CD4-positive, alpha-beta T cell treated with Interleukin-17A for 1 hour (primary cell): ENCODE results near the gene TAS1R2.
"Not testable (repeated sequence)": the region's sequence is repeated elsewhere in the genome, so short reads cannot be mapped to it uniquely, and the experiment has no call there.

Source experiments
- DNase-seq: peaks from one replicate; pipeline ENCODE4 v3.0.0-alpha.2; 2020

The TAS1R2 gene

DNA sequence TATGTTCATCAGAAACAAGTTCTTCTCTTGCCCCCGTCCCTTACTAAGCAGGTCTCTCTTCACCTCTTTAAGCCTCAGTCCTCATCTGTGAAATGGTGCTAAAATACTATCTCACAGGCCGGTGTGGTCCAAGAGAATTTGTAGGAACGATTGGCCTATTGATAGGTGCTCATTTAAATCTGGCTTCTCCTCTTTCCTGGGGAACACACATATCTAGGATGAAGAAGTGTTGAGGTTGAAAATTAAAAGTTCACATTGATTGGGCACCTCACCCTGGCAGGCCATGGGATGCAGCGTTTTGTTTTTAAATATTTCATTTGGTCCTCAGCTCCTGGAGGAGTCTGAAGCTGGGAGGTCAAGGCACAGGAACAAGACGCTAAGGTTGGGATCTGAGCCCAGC, 8.9 kb upstream of the TAS1R2 start:
- DNase-seq = no peak

GRCh38 chr1:18866846-18867245, 7.4 kb upstream of the TAS1R2 start:
- DNase-seq = no peak

- no peak for DNase-seq
These were observed 6.9 kb upstream of the TAS1R2 start for GRCh38 chr1:18866314-18866713.

- no peak for DNase-seq
These were observed 5.7 kb upstream of the TAS1R2 start for GRCh38 chr1:18865176-18865575.

DNA sequence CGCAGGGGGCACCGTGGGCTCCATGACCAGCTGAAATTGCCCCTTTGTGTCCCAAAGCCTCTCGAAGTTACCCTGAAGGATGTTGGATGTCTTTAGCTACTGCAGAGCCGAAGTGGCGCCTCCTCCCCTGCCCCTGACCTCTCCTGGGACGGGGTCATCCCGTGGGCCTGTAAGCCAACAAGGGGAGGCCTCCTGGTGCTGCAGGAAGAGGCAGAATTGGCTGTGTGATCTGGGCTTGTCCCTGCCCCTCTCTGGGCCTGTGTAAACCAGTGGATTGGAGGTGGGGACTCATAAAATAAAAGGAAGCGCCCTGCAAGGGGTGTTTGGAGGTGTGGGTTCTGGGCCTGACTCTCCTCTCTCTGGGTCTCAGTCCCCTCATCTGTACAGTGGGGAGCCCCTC, 2.1 kb upstream of the TAS1R2 start:
- DNase-seq = no peak

GRCh38 chr1:18861082-18861481, 1.6 kb upstream of the TAS1R2 start:
- DNase-seq = no peak

- no peak for DNase-seq
These were observed 1.3 kb downstream of the TAS1R2 start for GRCh38 chr1:18858070-18858688.

DNA sequence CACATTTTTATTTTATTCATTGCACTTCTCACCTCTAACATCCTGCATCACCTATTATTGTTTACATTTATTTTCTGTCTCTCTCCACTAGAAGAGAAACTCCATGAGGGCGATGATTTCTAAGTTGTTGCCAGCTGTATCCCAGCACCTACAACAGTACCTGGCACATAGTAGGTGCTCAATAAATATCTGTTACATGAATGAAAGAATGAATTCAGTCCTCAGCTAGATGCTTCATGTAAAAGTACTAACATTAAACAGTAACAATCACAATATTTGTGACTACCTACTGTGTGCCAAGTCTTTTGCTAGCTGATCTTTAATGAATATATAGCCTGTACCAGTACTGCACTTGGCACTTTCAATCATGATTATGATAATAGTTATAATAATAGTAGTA, 3.0 kb downstream of the TAS1R2 start:
- no peak for DNase-seq

- no peak for DNase-seq
These were observed 3.9 kb downstream of the TAS1R2 start for GRCh38 chr1:18855573-18855972.

DNA sequence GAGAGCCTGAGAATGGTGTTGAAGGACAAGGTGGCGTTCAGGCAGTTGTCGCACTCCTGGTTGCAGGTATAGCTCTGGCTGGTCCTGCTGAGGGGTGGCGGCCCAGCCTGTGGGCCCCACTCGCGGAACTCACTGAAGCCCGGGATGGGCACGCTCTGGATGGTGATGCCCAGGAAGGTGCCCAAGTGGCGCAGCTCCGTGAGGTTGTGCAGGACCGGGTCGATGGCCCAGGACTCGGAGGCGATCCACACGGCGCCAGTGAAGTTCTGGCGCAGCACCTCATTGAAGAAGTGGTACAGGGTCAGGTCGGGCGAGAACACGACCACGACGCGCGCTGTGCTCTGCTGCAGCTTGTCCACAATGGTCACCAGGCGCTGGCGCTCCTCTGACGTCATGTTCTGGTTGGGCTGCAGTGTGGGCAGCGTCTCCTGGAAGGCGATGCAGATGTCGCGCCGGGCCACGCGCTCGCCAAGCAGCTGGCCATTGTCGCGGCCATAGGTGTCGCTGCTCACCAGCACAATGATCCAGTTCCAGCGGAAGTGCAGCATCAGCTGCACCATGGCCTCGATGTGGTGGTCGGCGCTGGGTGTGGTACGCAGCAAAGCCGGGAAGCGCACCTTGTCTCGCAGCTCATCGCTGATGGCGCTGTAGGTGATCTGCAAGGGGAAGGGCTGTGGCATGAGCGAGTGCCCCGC, 5.0 kb downstream of the TAS1R2 start:
- DNase-seq = no peak

- no peak for DNase-seq
These were observed 7.0 kb downstream of the TAS1R2 start for GRCh38 chr1:18852501-18852900.

- DNase-seq = no peak
These were observed 10.2 kb downstream of the TAS1R2 start for GRCh38 chr1:18849261-18849711.

DNA sequence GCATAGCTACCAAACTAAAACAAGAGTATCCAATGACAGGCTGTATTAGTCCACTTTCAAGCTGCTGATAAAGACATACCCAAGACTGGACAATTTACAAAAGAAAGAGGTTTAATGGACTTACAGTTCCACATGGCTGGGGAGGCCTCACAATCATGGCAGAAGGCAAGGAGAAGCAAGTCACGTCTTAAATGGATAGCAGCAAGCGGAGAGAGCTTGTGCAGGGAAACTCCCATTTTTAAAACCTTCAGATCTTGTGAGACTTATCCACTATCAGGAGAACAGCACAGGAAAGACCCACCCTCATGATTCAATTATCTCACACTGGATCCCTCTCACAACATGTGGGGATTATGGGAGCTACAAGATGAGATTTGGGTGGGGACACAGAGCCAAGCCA, 11.7 kb downstream of the TAS1R2 start:
- DNase-seq = not testable (repeated sequence)

GRCh38 chr1:18840145-18840544, 19.3 kb downstream of the TAS1R2 start:
- no peak for DNase-seq

DNA sequence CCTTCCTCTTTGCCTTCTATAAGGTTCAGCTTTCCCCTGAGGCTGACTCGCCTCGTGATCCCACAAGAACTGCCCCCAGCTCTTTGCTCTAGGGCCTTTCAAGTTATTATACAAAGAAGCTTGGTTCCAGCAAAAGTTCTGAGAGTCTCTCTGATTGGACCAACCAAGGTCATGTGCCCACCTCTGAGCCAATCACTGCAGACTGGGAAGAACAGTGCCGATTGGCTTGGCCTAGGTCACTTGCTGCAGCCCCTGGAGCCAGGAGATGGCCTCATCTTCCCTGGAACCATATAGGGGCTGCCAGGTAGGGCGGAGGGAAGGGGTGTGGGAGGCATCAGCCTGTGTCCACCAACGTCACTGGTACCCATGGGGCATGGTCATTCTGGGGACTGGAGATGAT, 22.8 kb downstream of the TAS1R2 start:
- DNase-seq = no peak

- not testable (repeated sequence) for DNase-seq
These were observed 27.1 kb downstream of the TAS1R2 start for GRCh38 chr1:18832319-18832718.

DNA sequence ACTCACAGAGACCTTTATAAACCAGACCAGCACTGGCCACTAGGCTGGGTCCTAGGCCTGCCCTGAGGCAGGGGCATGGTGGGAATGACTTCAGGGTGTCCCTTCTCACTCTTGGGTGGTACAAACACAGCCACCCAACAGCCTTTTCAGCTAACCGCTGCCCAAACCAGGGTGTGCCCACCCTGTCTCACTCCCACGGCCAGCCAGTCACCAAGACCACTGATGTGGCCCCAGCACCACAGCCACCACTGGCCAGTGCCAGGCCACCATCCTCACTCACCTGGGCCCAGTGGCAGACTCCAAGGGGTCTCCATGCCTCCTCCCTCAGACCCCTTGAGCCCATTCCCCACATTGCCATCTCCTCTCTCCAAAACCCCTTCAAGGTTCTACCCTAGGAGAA, 27.8 kb downstream of the TAS1R2 start:
- DNase-seq = no peak

DNA sequence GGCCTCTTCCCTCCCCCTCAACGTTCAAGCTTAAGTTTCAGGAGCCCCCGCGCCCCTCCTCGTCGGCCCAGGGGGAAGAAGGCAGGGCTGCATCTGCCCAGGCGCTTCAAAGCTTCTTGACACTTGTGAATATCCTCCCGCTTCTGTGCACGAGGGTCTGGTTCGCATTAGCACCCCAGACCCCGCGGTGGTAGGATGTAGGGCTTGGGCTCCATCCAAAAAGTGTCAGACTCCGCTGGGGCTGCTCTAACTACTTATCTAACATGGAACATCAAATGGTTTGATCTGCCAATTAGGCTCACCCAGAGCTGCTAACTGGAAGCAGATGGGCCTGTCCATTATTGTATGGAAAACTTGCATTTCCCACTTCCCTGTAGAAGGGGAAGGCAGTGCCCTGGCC, 28.9 kb downstream of the TAS1R2 start:
- no peak for DNase-seq

DNA sequence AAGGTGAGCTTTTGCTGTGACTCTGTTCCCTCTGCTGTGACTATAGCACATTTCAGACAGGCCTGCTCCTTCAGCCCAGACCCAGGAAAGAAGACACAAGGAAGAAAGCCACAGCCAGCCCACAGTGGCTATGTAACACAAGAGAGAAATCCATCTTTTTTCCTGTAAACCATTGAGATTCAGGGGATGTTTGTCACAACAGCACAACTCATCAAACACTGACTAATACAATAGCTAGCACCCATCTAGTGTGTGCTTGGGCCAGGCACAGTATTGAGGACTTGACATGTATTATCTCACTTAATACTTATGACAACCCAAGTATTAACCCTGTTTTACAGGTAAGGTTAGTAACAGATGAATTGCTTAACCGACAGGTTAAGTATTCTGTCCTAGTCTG, 29.8 kb downstream of the TAS1R2 start:
- no peak for DNase-seq

GRCh38 chr1:18828224-18828623, 31.2 kb downstream of the TAS1R2 start:
- DNase-seq = peak; percentile 7

DNA sequence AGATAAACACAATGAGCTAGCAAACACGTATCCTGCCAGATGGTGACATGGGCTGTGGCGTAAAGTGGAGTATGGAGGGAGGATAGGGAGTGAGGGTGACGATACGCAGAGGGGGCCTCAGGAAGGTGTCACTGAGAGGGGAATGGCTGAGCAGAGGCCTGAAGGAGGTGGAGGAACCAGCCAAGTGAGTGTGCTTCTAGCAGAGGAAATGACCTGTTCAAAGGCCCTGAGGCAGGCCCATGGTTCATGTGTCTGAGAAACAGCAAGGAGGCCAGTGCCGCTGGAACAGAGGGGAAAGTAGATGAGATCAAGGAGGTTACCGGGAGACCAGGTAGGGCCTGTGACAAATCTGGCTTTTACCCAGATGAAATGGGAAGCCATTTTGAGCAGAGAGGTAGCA, 36.0 kb downstream of the TAS1R2 start:
- DNase-seq = no peak

GRCh38 chr1:18820791-18821641, 38.4 kb downstream of the TAS1R2 start:
- DNase-seq = peak; percentile 45

GRCh38 chr1:18819986-18820790, 39.3 kb downstream of the TAS1R2 start:
- DNase-seq = no peak
